ENCODE results near the gene PTPRT. TPM values are rescaled to one million over a fixed set of nuclear protein-coding genes. Genes with fewer than 3 reads are reported as not detected.

PTPRT gene
- total RNA-seq, 2 donors from 2014 or later, result 0.11 to 0.35 TPM

- DNase-seq (ENCODE audit: low spot score), result no peak
- no peak for TF ChIP-seq CTCF (IDR thresholded peaks at IDR 0.05)
- Histone ChIP-seq H3K36me3 (no peaks in the 10 kb centered on the region), H3K9me3 (no peaks in the 10 kb centered on the region), H3K4me1 (no peaks in the 10 kb centered on the region), H3K4me3 (no peak overlapping the region), H3K27ac (no peak overlapping the region), H3K27me3 (no peaks in the 10 kb centered on the region)
Measured at GRCh38 chr20:42026599-42026998, 1163.1 kb downstream of the PTPRT start.

GRCh38 chr20:42024653-42025052, 1165.1 kb downstream of the PTPRT start:
- no peak for DNase-seq (ENCODE audit: low spot score)
- no peak for TF ChIP-seq CTCF (IDR thresholded peaks at IDR 0.05)
- no peak overlapping the region for H3K4me3 ChIP-seq

More at GRCh38 chr20:42024653-42025052, 1165.1 kb downstream of the PTPRT start:
- Histone ChIP-seq H3K27ac (no peak overlapping the region), H3K4me1 (no peaks in the 10 kb centered on the region), H3K9me3 (no peaks in the 10 kb centered on the region), H3K27me3 (no peaks in the 10 kb centered on the region), H3K36me3 (no peaks in the 10 kb centered on the region)
